Measurements from ENCODE around the gene PITPNB.

PITPNB gene

DNA sequence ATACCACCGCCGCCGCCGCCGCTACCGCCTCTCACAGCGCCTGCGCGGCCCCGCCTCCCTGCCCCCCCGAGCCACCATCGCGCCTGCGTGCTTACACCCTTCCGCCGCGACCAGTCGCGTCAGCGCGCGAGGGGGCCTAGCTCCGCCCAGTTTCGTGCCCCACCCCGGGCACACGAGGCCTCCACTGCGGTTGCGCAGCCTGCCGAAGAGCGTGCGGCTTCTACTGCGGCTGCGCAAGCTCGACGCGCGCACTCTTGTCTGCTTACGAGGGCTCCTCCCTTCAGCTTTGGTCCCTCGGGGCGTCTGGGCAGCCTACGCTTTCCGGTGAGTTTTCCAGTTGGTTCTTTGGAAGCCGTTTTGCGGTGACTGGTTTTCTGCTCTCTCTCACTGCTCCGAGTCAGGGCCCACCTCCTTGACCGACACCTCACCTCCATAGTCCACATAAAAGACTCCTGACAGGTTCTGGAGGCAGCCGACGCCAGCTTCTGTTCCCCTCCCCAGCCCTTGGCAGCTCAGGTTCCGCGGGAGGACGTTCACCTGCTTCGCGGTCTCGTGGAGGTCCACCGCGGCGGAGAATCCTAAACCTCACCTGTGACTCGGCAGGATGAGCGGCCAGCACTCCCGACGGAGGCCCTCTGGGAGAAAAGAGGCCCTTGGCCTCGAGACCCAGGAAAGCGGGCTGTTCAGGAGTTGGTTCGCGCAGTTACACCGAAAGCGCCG is at the start of gene PITPNB:
TSS of gene PITPNB (minus strand) at position 35 of the 720 bp plus-strand sequence. CDS start 65 bp downstream, outside the sequence.
- peak; percentile 99 for DNase-seq

DNA sequence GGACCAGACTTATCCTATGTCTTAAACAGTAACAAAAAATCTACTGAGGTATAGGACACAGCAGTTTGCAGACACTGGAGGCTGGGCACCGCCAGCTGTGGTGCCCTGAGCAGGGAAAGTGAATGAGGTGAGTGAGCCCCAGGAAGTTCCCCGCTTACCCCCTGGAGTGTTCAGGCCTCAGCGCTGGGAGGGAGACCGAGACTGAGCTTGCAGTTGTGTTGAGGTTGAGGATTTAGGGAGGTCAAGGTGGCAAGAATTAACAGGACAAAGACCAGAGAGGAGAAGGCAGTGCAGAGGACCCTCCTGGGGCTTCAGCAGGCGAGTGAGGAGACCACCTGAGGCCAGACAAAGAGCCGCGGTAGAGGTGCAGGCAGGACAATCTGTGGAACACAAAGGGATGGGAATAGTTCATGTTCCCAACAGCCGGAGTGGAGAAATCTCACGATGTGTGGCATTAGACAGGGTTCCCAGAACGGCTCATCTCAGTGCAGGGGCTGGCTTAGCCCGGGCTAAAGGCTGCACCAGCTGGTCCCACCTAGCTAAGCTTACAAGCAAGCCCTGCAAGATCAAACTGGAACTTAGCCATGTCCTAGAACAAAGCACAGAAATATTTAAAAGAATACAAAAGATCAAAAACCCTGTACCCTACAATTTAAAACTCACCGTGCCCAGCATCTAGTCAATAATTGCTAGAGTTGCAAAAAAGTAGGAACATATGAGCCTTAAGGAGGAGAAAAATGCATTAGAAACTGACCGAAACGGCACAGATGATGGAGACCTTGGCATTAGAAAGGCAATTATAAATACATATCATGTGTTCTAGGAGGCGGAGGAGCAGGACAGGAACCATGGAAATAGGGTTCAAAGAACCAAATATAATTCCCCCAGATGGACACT is 47.4 kb upstream of the PITPNB start:
- no peak for DNase-seq

DNA sequence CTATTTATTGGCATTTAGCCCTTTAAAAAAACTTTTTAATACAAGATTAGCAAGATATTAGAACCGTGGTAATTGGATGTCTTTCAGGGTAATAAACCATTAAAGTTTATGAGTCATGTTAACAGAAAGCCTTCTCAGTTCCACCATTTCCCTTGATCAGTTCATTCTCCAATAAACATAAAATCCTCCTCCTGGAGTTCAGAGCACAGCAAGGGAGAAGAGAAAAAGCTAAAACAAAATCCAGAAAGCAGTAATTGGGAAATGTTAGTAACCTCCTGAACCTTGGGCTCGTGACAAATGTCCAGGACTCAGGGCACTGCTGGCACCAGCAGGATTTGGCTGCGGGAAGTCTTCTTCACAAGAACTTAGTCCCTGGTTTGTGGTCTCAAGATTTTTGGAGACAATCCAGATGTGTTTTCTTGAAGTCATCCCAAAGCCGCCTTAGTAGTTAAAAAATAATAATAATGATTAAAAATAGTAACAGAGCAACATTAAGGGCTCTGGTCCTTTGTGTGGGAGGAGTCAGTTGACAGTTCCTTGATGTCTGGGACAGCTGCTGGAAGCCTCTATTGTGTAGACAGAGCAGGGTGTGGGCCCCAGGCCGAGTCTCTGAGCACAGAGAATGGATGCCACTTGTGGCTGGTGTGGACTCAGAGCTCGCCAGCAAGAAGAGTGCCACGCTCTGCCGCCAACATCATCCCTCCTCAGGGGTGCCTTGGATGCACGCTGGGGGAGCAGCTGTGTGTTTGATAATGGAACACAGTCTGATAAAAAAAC is 43.4 kb upstream of the PITPNB start:
- no peak for DNase-seq

DNA sequence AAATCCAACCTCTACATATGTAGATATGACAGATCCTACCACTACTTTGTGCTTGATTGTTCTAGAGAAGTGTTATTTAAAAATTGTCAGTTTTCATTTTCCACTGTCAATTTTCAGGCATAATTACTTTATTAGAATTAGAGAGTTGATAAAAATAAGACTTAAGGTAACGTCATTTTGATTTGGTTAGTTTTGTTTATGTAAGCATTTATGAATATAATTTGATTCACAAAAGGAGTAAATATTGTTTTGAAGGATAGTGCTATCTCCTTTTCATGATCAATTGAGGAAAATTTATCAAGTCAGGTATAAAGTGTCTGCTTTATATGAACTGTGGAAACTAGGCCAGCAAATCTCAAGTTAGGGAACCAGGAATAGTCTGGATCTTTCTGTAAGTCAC is 42.6 kb upstream of the PITPNB start:
- DNase-seq, result no peak

DNA sequence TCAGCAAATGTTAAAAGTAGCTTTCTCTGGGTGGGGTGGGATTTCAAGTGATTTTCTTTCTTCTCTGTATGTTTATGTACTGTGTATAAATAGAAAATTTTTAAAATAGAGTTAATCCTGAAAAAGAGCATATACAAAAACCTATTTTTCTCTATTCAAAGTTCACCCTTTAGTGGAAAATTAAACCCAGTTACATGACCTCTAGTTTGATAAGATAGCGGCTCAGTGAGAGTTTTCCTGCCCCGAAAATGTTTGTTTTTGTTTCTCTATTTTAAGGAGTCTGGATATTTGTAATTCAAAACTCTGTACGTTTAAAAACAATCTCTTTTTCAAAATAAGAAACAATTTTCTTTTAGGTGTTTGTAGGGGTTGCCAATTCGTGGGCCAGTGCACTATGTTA is 42.1 kb upstream of the PITPNB start:
- no peak for DNase-seq

DNA sequence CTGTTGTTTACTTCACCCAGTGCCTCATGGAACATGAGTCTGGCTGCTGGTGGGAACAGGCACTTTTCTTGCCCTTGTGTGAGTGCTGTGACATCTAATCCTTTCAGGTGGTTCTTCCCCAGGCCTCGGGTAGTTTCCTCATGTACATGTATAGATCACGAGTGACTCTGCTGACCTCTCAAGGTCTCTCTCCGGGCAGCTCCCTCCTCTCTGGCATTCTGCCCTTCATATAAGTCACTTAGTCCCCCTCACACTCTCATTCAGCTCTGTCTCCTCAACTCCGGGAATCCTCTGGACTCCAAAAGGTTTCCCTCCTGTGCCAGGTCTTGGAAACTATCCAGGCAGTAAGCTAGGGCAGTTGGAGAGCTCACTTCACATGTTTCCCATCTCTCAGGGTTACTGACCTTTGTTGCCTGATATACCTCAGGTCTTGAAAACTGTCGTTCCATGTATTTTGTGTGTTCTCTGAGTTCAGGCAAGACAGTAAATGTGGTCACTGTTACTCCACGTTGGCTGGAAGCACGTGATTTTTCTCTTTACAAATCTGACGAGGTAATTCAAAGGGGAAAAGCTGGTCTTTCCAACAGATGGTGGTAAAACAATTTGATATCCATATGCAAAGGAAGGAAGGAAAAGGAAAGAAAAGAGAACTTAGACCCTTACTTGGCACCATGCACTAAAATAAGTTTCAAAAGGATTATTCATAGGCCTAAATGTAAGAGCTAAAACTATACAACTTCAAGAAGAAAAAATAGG is 40.5 kb upstream of the PITPNB start:
- DNase-seq, result no peak

DNA sequence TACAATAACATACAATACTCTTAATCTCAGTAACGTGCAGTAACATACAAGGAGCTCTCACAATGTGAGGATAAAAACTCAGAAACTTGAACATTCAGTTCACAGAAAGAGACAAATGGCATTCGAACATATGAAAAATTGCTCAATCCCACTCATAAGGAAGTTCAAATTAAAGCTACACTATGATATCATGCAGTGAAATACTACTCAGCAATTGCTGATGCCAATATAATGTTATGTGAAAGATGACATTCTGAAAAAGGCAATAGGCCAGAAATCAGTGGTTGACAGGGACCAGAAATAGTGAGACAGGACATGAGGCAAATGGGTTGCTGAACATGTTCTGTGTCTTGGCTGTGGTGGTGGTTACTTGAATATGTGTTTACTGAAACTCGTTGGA is 33.7 kb upstream of the PITPNB start:
- no peak for DNase-seq

DNA sequence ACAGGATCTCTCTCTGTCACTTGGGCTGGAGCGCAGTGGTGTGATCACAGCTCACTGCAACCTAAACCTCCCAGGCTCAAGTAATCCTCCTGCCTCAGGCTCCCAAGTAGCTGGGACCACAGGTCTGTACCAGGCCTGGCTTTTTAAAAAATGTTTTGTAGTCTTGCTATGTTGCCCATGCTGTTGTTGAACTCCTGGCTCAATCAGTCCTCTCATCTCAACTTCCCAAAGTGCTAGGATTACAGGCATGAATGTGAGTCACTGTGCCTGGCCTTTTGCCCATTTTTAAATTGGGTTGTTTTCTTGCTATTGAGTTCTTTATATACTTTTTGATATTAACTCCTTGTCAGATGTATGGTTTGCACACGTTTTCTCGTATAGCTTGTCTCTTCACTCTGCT is 33.0 kb upstream of the PITPNB start:
- no peak for DNase-seq

DNA sequence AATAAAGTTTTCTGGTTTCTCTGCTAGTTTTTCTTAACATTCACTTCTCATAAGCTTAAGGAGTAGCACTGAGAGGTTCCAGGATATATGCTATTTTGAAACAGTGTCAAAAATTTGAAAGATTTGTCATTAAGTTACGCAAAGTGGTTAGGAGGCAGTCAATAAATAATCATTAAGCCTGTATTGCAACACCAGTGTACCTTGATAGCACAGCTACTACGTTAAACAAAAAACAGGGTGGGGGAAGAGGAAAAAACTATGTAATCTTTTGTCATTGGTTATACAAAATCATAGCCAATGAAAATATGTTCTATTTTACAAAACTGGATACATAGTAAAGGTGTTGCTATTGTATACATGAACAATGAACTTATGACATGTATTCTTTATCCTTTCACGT is 30.4 kb upstream of the PITPNB start:
- DNase-seq, result no peak

DNA sequence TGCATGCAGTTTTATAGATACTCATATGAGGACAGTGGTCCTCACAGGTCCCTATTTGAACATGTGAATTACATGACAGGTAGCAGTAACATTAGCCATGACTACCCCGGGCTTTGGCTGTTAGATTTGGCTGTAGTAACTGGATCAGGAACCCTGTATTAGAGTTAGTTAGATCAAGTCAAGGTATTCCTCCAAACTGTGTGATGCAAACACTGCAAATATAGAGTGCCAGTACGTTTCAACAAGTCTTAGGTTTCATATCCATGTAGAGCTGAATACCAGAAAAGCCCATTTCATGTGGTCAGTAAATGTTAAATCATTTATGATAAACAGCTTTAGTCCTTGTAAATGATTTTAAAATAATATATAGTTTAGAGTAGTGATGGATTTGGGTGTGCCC is 29.5 kb upstream of the PITPNB start:
- no peak for DNase-seq

DNA sequence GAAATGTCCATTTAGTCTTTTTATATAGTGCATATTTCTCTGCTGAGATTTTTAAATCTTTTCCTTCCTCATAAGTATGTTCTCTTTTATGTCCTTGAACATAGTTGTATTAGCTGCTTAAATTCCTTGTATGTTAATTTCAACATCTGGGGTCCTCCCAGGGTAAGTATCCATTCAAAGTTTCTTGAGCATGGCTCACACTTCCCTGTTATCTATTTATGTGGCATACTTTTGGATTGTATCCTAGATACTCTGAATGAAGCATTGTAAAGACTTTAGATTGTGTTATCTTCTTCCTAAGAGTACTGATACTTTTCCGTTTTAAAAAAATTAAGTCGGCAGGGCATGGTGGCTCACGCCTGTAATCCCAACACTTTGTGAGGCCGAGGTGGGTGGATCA is 28.4 kb upstream of the PITPNB start:
- no peak for DNase-seq

DNA sequence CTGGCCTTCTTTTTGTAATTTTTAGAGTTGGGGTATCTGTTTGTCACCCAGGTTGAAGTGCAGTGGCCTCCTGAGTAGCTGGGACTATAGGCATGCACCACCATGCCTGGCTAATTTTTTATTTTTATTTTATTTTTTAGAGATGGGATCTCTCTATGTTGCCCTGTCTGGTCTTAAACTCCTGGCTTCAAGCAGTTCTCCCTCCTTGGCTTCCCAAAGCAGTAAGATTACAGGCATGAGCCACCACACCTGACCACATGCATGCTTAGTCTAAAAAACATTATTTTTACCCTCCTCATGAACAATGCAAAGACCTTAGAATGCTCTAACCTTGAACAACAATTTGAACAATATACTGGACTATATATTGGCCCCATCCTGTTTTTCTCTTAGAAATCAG is 22.1 kb upstream of the PITPNB start:
- DNase-seq, result no peak

DNA sequence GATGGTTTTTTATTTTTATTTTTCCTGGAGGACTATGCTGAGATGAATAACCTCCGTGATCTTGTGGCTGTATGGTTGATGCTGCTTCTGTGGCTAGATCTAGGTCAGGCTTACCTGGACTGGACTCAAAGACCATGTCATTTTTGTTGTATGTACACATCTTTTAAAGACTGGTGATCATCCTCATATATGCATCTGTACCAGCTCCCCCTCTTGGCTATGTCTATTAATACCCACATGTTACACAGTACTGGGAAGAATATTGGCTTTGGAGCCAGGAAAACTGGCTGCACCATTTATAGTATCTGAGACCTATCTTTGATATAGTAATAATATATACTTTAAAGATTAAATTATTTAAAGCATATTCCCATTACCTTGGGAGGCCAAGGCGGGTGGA is 18.4 kb upstream of the PITPNB start:
- no peak for DNase-seq

DNA sequence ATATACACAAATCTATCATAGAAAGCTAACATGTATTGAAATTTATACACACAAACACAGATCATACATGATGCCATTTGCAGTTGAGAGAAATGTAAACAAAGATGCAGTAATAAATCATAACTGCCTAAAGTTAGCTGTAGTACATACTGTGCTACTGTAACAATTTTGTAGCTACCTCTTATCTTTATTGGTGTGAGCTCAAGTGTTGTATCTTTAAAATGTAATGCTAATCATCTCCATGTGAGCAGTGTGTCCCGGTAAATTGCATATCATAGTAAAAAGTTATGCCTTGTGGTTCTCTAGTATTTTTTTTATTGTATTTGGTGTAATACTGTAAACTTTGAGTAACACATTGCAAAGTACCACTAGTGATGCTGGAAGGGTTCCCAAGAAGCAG is 16.8 kb upstream of the PITPNB start:
- DNase-seq, result no peak

DNA sequence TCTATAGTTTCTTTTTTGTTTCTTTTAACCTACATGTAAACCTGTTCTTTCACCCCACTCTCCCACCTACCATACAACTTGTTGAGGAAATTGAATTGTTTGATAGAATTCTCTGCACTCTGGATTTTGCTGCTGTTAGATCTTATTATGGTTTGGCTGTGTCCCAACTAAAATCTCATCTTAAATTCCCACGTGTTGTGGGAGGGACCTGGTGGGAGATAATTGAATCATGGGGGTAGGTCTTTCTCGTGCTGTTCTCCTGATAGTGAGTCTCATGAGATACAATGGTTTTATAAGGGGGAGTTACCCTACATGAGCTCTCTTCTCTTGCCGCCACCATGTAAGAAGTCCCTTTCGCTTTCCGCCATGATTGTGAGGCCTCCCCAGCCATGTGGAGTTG is 15.0 kb upstream of the PITPNB start:
- no peak for DNase-seq

DNA sequence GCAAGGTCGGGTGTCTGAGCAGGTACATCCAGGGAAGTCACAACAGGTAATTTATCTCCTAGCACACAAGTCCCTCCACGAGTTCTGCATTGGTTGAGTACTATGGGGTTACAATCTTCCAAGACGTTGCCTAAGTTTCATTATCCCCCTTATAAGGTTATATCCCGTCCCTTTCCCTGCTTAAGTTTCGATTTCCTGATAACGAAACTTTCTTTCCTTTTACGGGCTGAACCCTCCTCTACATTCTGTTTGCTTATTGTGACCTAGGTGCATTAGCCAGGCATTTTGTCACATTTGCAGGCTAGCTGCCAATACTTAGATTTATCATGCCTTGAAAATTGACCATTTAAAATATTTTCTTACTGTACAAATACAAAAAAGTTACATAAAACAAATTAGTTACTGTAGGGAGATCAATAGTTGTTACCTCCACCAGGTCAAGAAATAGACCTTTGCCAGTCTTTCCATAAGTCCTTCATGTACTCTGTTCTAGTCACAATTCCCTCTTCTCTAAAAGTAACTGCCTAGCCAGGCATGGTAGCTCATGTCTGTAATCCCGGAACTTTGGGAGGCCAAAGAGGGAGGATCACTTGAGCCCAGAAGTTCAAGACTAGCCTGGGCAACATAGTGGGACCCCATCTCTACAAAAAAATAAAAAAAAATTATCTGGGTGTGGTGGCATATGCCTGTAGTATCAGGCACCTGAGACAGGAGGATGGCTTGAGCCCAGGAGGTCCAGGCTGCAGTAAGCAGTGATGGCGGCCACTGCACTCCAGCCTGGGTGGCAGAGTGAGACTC is 14.3 kb upstream of the PITPNB start:
- DNase-seq, result no peak

DNA sequence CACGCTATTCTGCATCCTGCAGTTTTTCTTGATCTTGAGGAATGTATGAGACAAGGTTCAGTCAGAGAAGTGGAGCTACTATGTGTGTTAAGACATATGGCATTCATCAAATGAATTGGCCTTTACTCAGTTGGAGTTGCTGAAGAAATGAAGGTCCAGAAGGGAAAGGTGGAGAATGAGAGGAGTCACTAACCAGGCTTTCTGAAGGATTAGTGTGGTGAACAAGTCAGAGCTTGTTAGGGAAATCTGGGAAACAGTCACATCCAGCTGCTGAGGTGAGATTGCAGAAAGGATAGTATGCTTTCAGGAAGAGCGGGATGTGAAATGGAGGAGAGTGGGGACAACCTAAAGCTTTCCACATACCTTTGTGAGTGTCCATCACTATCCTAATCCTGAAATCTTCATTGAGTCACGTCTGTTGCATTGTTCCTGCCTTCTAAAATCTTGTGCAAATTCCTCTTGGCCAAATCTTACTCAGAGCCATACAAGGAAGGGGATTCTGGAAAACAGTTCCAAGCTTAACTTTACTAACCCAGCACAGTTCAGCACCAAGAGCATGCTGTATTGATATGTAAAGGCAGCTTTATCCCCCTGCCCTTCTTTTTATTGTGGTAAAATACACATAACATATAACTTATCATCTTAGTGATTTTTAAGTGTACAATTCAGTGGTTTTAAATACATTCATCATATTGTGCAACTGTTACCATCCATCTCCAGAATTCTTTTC is 11.4 kb upstream of the PITPNB start:
- no peak for DNase-seq

DNA sequence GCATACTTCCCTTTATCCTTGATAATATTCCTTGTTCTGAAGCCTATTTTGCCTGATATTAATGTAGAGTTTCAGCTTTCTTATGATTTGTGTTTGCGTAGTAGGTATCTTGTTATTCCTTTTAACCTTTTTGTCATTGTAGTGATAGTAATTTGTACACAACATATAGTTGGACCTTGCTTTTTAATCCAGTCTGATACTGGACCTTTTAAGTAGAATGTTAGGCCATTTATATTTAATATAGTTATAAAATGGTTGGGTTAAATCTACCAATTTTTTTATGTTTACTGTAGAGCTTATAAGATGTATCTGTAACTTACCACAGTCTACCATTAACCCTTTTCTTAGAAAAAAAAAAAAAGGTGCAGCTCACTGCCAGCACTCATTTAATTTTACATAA is 8.6 kb upstream of the PITPNB start:
- no peak for DNase-seq

DNA sequence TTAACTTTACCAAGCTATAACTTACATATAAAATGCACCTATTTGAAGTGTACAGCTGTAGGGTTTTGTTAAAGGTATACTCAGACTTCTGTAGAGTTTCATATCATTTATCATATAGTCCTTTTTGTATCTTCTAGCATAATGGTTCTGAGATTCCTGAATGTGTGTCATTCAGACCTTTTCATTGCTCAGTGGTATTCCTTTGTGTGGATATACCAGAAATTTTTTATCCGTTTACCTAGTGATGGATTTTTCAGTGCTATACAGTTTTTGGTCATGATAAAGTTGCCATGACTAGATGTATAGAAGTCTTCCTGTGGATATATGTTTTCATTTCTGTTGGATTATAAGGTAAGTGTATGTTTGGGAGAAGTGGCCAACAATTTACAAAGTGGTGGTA is 6.3 kb upstream of the PITPNB start:
- no peak for DNase-seq

DNA sequence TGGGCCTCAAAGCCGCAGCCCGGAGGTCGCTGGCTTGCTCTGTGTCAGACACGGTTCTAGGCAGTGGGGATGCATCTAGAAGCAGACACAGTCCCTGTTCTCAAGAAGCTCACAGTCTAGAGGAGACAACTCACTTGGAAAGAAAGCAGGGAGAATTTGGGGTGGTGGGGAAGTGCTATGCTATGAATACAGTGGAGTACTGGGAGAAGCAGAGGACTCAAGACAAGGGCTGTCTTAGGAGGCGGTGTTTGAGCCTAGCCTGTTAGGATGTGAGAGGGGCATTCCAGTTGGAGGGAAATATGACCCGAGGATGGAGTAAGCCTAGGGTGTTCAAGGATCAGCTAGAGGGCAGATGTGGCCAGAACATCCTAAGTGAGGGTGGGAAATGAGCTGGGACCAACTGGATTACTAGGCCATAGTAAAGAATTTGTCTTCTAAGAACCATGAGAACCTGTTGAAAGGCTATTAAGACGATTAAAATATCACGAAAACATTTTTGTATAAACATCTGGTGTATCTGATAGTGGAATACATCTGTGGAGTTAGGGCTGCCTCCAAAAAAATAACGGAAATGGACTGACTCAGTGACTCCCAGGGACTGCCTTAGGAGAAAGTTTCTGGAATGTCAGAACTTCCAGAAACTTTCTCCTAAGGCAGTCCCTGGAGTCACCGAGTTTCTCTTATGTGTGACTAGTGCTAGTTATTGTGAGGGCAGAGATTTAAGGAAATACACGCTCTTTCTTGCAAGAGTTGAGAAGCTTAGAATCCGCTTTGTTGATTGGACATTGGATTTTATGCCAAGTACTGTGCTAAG is 1.1 kb upstream of the PITPNB start:
- no peak for DNase-seq

Measured in stimulated activated CD4-positive, alpha-beta T cell treated with anti-CD3 and anti-CD28 coated beads, Interleukin-2, amount 100 ng/mL, for 24 hours (primary cell).